ENCODE measurements around the gene PKNOX2. TPM values are rescaled to one million over a fixed set of nuclear protein-coding genes. Genes with fewer than 3 reads are reported as not detected.
A peak's percentile ranks its signal among the peaks of the same experiment; 100 is the strongest.

Gene PKNOX2
- total RNA-seq, 6 experiments from 2014 or later, result 0.10 TPM; not detected in 5

DNA sequence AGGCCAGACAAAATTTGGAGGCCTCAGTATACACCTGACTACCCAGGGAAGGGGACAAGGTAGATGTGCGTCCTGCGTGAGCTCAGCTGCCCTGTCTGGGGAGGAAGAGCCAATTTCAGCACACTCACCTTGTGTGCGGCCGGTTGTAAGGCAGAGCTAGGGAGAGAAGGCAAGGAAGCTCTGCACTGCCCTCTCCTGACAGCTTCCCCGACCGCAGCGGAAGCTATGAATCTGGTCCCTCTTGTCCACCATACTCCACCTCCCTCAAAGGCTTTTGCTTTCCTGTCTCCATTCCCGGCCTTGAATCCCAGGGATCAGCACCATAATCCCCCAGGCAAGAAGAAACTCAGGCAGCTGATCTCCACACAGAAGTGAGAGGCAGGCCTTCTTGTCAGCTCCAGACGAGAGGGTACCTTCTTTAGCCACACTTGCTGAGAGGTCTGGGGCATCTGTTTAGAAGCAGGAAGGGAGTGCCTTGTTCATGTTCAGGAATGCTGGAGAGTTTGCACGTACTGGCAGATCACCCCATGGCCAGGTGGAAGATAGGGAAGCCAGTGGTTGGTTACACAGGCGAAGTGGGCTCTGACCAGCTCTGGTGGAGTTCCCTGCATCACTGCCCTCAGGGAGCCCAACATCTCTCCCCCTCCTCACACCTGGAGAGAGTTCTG is 269.0 kb downstream of the PKNOX2 start:
- H3K9me3 Mint-ChIP-seq, result no peaks in the 10 kb centered on the region
- no peaks in the 10 kb centered on the region for H3K4me1 Mint-ChIP-seq (ENCODE audit: low read depth)
- DNase-seq, result peak; percentile 36
- no peak overlapping the region for H3K4me3 Mint-ChIP-seq
- H3K27ac Mint-ChIP-seq, result no peak overlapping the region
- TF ChIP-seq, protein P1, sequence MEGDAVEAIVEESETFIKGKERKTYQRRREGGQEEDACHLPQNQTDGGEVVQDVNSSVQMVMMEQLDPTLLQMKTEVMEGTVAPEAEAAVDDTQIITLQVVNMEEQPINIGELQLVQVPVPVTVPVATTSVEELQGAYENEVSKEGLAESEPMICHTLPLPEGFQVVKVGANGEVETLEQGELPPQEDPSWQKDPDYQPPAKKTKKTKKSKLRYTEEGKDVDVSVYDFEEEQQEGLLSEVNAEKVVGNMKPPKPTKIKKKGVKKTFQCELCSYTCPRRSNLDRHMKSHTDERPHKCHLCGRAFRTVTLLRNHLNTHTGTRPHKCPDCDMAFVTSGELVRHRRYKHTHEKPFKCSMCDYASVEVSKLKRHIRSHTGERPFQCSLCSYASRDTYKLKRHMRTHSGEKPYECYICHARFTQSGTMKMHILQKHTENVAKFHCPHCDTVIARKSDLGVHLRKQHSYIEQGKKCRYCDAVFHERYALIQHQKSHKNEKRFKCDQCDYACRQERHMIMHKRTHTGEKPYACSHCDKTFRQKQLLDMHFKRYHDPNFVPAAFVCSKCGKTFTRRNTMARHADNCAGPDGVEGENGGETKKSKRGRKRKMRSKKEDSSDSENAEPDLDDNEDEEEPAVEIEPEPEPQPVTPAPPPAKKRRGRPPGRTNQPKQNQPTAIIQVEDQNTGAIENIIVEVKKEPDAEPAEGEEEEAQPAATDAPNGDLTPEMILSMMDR (IDR thresholded peaks at IDR 0.05), result peak; percentile 68
- peaks cover 8% of the 10 kb centered on the region for H3K27me3 Mint-ChIP-seq (ENCODE audit: insufficient read depth)
- H3K36me3 Mint-ChIP-seq (ENCODE audit: low read depth), result no peaks in the 10 kb centered on the region

DNA sequence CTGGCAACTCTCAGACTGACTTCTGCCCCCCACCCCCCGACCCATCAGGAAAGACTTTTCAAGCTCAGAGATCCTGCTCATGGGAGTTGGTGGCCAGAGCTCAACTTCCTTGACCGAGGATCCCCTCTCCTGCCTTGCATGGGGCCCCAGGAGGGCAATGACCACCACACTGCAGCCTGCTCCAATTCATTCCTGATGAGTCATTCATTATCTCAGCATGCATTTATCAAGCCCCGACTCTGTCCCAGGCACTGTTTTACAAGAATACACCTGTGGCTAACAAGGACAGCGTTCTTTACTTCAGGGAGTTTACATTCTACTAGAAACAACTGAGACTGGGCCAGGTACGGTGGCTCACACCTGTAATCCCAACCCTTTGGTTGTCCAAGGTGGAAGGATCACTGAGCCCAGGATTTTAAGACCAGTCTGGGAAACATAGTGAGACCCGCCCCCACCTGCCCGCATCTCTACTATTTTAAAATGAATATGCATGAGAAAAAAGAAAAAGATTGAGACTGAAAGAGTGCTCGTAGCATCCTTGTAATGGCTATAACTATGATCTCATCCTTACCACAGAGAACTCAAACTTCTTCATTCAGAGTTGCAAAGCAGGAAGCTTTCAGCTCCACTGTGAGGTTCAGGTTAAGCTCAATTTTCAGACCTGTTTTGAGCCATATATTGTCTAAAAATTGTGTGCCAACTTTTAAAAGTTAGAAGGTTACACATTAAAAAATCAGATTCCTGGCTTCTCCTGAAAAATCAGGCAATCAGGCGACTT is 271.1 kb downstream of the PKNOX2 start:
- Mint-ChIP-seq H3K27ac (no peak overlapping the region), H3K36me3 (ENCODE audit: low read depth) (no peaks in the 10 kb centered on the region), H3K4me3 (no peak overlapping the region), H3K4me1 (ENCODE audit: low read depth) (no peaks in the 10 kb centered on the region), H3K9me3 (no peaks in the 10 kb centered on the region), H3K27me3 (ENCODE audit: insufficient read depth) (peaks cover 15% of the 10 kb centered on the region)
- TF ChIP-seq, protein P1 (IDR thresholded peaks at IDR 0.05), result no peak
- DNase-seq, result no peak

DNA sequence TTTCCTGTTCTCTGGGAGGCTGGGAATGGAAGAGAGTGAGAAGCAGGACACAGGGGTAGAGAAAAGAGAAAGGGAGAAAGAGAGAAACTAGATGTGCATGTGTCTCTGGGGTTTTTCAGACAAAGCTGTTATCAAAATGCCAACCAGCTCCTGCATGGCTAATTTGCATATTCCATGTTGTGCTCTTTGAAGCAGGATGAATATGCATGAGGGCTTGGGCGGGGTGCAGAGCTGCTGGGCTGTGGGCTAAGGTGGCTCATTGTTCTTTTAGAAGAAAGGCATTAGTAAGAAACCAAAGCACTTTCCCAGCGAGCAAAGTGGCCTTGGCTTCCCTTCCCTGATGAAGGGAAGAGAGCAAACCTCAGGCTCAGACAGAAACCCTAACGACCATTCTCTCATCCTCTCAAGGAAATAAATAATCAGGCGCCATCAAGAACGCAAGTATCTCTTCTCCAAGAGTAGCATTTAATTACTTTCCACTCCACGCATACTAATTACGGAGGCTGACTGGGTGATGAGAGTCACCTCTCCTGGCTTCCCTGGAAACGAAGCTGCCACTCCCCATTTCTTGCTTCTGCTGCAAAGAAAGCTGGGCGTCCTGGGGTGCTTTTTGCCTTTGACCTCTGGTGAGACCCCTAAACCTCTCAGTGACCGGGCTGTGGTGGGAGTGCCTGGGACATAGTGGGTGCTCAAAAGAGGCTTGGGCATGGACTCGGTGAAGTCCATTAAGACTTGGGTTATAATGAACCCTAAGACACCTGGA is 277.3 kb downstream of the PKNOX2 start:
- no peak overlapping the region for H3K4me3 Mint-ChIP-seq
- no peak overlapping the region for H3K27ac Mint-ChIP-seq
- no peaks in the 10 kb centered on the region for H3K36me3 Mint-ChIP-seq (ENCODE audit: low read depth)

DNA sequence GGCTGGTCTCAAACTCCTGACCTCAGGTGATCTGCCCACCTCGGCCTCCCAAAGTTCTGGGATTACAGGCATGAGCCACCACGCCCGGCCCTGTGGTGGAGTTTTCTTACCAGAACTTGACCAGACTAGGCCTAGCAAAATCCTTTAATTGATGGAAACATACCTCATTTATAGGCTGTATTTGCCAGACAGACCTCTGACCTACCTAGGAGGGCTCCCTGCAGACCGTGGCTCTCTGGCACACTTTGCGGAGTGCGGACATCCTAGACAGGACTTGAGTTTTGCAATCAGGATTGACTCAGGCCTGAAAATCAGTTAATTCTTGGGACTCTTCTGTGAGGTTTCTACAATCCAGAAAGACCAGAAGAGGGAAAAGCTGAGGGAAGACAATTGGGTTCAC is 278.4 kb downstream of the PKNOX2 start:
- TF ChIP-seq, protein P1 (IDR thresholded peaks at IDR 0.05), result no peak
- no peak overlapping the region for H3K4me3 Mint-ChIP-seq
- no peaks in the 10 kb centered on the region for H3K9me3 Mint-ChIP-seq
- no peak for DNase-seq
- no peak overlapping the region for H3K27ac Mint-ChIP-seq
- H3K27me3 Mint-ChIP-seq (ENCODE audit: insufficient read depth), result peaks cover 32% of the 10 kb centered on the region
- H3K36me3 Mint-ChIP-seq (ENCODE audit: low read depth), result no peaks in the 10 kb centered on the region
- H3K4me1 Mint-ChIP-seq (ENCODE audit: low read depth), result peaks cover 4% of the 10 kb centered on the region

More for the DNA sequence above, 277.3 kb downstream of the PKNOX2 start:
- Mint-ChIP-seq H3K4me1 (ENCODE audit: low read depth) (no peaks in the 10 kb centered on the region), H3K27me3 (ENCODE audit: insufficient read depth) (peaks cover 33% of the 10 kb centered on the region), H3K9me3 (no peaks in the 10 kb centered on the region)
- no peak for DNase-seq
- TF ChIP-seq, protein P1 (IDR thresholded peaks at IDR 0.05), result no peak

DNA sequence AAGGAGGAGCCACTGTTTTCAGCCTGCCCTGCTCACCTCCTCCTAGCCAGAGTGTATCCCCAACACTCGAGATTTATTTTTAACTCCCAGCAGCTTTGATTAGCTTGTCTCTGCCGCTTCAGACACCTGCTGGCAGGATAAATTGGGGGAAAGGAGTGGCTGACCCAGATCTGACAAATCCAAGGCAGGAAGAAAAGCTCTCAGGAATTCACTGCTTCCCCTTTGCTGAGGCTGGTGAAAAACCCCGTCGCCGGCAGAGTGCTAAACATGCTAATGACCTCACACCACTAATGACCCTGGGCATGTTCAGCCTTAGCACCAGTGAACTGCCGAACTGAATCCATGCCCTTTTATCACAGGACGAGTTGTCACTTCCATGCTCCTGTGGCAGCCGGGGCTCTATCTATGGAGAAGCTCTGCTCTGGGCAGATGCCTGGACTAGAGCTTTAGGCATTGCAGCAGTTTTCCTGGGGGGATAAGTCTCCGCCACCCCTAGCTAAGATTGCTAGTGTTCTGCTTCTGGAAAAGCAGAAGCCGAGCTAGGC is 279.3 kb downstream of the PKNOX2 start:
- no peak for DNase-seq
- Mint-ChIP-seq H3K4me3 (no peak overlapping the region), H3K27ac (no peak overlapping the region), H3K4me1 (ENCODE audit: low read depth) (peaks cover 9% of the 10 kb centered on the region), H3K27me3 (ENCODE audit: insufficient read depth) (peaks cover 30% of the 10 kb centered on the region), H3K36me3 (ENCODE audit: low read depth) (no peaks in the 10 kb centered on the region), H3K9me3 (no peaks in the 10 kb centered on the region)
- TF ChIP-seq, protein P1 (IDR thresholded peaks at IDR 0.05), result no peak

Data from HFFc6 (cell line).